Liver (tissue), 9 donors: ENCODE measurements around the gene LRRC18. TPM values are rescaled to one million over a fixed set of nuclear protein-coding genes. Genes with fewer than 3 reads are reported as not detected.

Experiments used
- DNase-seq: peaks from one replicate; pipeline ENCODE4 v3.0.0-alpha.2; 2017; ENCODE audit warnings: low spot score
- H3K27ac ChIP-seq, 2 donors: one replicate each; pipeline ENCODE4 v1.7.0; 2013; ENCODE audit warnings: inconsistent platforms in 2 of 2, low read length in 2 of 2, control low read depth in 1 of 2, low read depth in 1 of 2, mild to moderate bottlenecking in 1 of 2
- H3K27me3 ChIP-seq, 4 donors: one replicate each; pipeline versions ENCODE4 v1.6.1 to v1.7.0; 2013; ENCODE audit warnings: low read length in 3 of 4, inconsistent platforms in 1 of 4, mild to moderate bottlenecking in 1 of 4, moderate library complexity in 1 of 4; ENCODE audit not compliant: control insufficient read depth in 4 of 4, insufficient read depth in 4 of 4
- H3K36me3 ChIP-seq, 4 donors: one replicate each; pipeline versions ENCODE4 v1.6.1 to v1.7.0; 2013; ENCODE audit warnings: low read length in 3 of 4, mild to moderate bottlenecking in 3 of 4, low read depth in 1 of 4, moderate library complexity in 1 of 4; ENCODE audit not compliant: control insufficient read depth in 4 of 4, insufficient read depth in 3 of 4
- H3K4me1 ChIP-seq, 4 donors: one replicate each; pipeline versions ENCODE4 v1.6.1 to v1.7.0; 2013; ENCODE audit warnings: low read length in 3 of 4, mild to moderate bottlenecking in 3 of 4, moderate library complexity in 1 of 4; ENCODE audit not compliant: control insufficient read depth in 4 of 4, insufficient read depth in 4 of 4
- H3K4me3 ChIP-seq, 3 donors: one replicate each; pipeline versions ENCODE4 v1.6.1 to v1.7.0; 2013; ENCODE audit warnings: low read length in 3 of 3, control low read depth in 1 of 3, low read depth in 1 of 3, mild to moderate bottlenecking in 1 of 3
- H3K9ac ChIP-seq, 2 donors: one replicate each; pipeline ENCODE4 v1.7.0; 2013; ENCODE audit warnings: low read length in 2 of 2, mild to moderate bottlenecking in 2 of 2, moderate library complexity in 2 of 2, control low read depth in 1 of 2, low read depth in 1 of 2
- H3K9me3 ChIP-seq, 4 donors: one replicate each; pipeline versions ENCODE4 v1.6.1 to v1.7.0; 2013; ENCODE audit warnings: low read length in 3 of 4; ENCODE audit not compliant: control insufficient read depth in 4 of 4
- ATF3 ChIP-seq: IDR thresholded peaks from 2 replicates; pipeline ENCODE4 v1.6.1; 2016; ENCODE audit warnings: antibody characterized with exemption
- CTCF ChIP-seq: fragments of 150-350 bp; IDR thresholded peaks from 2 replicates; pipeline ENCODE4 v1.5.1; 2017; ENCODE audit warnings: improper control_type of control experiment, low read depth, low read length; ENCODE audit not compliant: missing input control
- EGR1 ChIP-seq, 2 donors: IDR thresholded peaks; 2 replicates each; pipeline ENCODE4 v1.6.1; 2016 to 2018; ENCODE audit warnings: antibody characterized with exemption in 2 of 2, low read depth in 2 of 2
- FOXA1 ChIP-seq: IDR thresholded peaks from 2 replicates; pipeline ENCODE4 v1.6.1; 2016; ENCODE audit warnings: antibody characterized with exemption
- FOXA2 ChIP-seq: IDR thresholded peaks from 2 replicates; pipeline ENCODE4 v1.6.1; 2016; ENCODE audit warnings: antibody characterized with exemption
- GABPA ChIP-seq, 2 donors: IDR thresholded peaks in 1 of 2; conservative IDR thresholded peaks in 1 of 2; 2 replicates each; pipeline ENCODE4 v1.6.1; 2016; ENCODE audit warnings: antibody characterized with exemption in 2 of 2, mild to moderate bottlenecking in 1 of 2, moderate library complexity in 1 of 2
- HNF4A ChIP-seq, 2 donors: conservative IDR thresholded peaks; 2 replicates each; pipeline ENCODE4 v1.6.1; 2016; ENCODE audit warnings: antibody characterized with exemption in 2 of 2, mild to moderate bottlenecking in 2 of 2
- HNF4G ChIP-seq: IDR thresholded peaks from 2 replicates; pipeline ENCODE4 v1.6.1; 2016; ENCODE audit warnings: antibody characterized with exemption
- JUND ChIP-seq, 2 donors: IDR thresholded peaks; 2 replicates each; pipeline ENCODE4 v1.6.1; 2016; ENCODE audit warnings: antibody characterized with exemption in 2 of 2
- MAX ChIP-seq: IDR thresholded peaks from 2 replicates; pipeline ENCODE4 v1.6.1; 2016; ENCODE audit warnings: antibody characterized with exemption
- NR2F2 ChIP-seq: IDR thresholded peaks from 2 replicates; pipeline ENCODE4 v1.6.1; 2016; ENCODE audit warnings: antibody characterized with exemption
- RAD21 ChIP-seq, 2 donors: IDR thresholded peaks; 2 replicates each; pipeline ENCODE4 v1.6.1; 2016; ENCODE audit warnings: antibody characterized with exemption in 2 of 2, mild to moderate bottlenecking in 2 of 2
- REST ChIP-seq: IDR thresholded peaks from 2 replicates; pipeline ENCODE4 v1.6.1; 2016; ENCODE audit warnings: antibody characterized with exemption, mild to moderate bottlenecking
- SP1 ChIP-seq: IDR thresholded peaks from 2 replicates; pipeline ENCODE4 v1.6.1; 2018; ENCODE audit warnings: antibody characterized with exemption, mild to moderate bottlenecking
- YY1 ChIP-seq: IDR thresholded peaks from 2 replicates; pipeline ENCODE4 v1.6.1; 2016; ENCODE audit warnings: antibody characterized with exemption, mild to moderate bottlenecking
- ZBTB33 ChIP-seq: IDR thresholded peaks from 2 replicates; pipeline ENCODE4 v1.6.1; 2016; ENCODE audit warnings: antibody characterized with exemption
- WGBS: extraction: QIAGEN DNeasy Blood & Tissue Kit; methylation state at CpG from one replicate; pipeline ENCODE4 v1.1.7; 2013; 5-methylcytosine and 5-hydroxymethylcytosine counted together
- polyA plus RNA-seq, 2 donors: library from polyadenylated mRNA; stranded (reverse) in 1 of 2; unstranded in 1 of 2; fragments of 200-250 nt in 1 of 2; fragments of >200 nt in 1 of 2; fragmentation: Nextera tagmentation in 1 of 2; extraction: Ambion mirVana in 1 of 2; gene quantifications; one replicate each; pipeline versions ENCODE4 v1.2.1 to v1.2.3, GENCODE V29; 2013 to 2015
- total RNA-seq, 2 donors: library from RNA; depleted of rRNA; stranded (reverse); fragments of >200 nt; gene quantifications; one replicate each; pipeline ENCODE4 v1.2.3, GENCODE V29; 2014
- donor health status: healthy.
- donor health status: healthy.
- donor health status: healthy.
- donor health status: healthy.
- donor health status: healthy.

Gene LRRC18
- total and polyA plus RNA-seq, 4 donors: not detected

DNA sequence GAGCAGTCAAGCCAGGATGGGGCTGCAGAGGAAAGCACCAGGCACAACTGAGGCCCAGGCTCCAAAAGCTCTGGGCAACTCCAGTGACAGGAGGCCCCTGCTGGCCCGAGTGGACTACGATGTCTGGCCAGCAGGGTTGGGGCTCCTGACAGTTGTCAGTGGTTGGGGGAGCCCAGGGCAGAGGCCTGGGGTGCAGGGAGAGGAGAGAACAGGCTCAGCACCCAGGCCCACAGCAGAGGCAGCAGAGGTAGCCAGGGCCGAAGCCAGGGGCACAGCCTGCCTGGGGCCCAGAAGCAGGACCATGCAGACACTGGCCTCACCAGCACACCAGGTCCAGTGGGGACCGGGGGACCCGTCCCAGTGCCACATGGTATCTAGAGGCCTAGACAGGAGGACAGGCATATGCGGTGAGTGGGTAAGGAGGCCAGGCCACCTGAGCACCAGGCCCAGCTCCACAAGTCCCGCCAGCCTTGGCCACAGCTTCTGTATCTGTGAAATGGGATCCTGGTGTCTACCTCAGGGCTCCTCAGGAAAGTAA lies 46.0 kb upstream of the LRRC18 start:
- Histone ChIP-seq H3K27me3 (no peaks in the 10 kb centered on the region), H3K4me3 (no peak overlapping the region), H3K36me3 (no peaks in the 10 kb centered on the region), H3K27ac (no peak overlapping the region), H3K4me1 (no peaks in the 10 kb centered on the region), H3K9ac (no peak overlapping the region), H3K9me3 (no peaks in the 10 kb centered on the region)
- WGBS: 94% methylated on average over 7 of the region's 7 CpGs
- DNase-seq: no peak
- no peak for TF ChIP-seq NR2F2
- no peak for TF ChIP-seq FOXA2
- TF ChIP-seq MAX: no peak
- no peak for TF ChIP-seq JUND (IDR thresholded peaks at IDR 0.05)
- no peak for TF ChIP-seq HNF4A (conservative IDR thresholded peaks at IDR 0.05)
- TF ChIP-seq FOXA1: no peak
- no peak for TF ChIP-seq SP1
- no peak for TF ChIP-seq CTCF
- no peak for TF ChIP-seq ZBTB33
- no peak for TF ChIP-seq REST
- no peak for TF ChIP-seq EGR1 (IDR thresholded peaks at IDR 0.05; ENCODE audit: low read depth in 2 of 2)
- no peak for TF ChIP-seq GABPA (IDR thresholded peaks at IDR 0.05 in 1 of 2, conservative IDR thresholded peaks at IDR 0.05 in 1 of 2)
- no peak for TF ChIP-seq ATF3
- no peak for TF ChIP-seq HNF4G
- no peak for TF ChIP-seq RAD21 (IDR thresholded peaks at IDR 0.05)
- no peak for TF ChIP-seq YY1
